Activated CD4-positive, alpha-beta memory T cell treated with anti-CD3 and anti-CD28 coated beads for 36 hours (primary cell): ENCODE data around the gene CDC26. TPM values are rescaled to one million over a fixed set of nuclear protein-coding genes. Genes with fewer than 3 reads are reported as not detected.

Experiments used
- CTCF ChIA-PET: fragments of 350-600 bp; sonication (Branson Sonifier 250); formaldehyde crosslinking; loops from one replicate; lab custom pipeline; 2021; ENCODE audit warnings: antibody characterized with exemption, inconsistent platforms; lab: Charles Lee
- POLR2A ChIA-PET: fragments of 350-600 bp; sonication (Branson Sonifier 250); formaldehyde crosslinking; loops from one replicate; lab custom pipeline; 2021; ENCODE audit warnings: antibody characterized with exemption; lab: Charles Lee
- DNase-seq: peaks from one replicate; pipeline ENCODE4 v3.0.0-alpha.2; 2020
- H3K27ac Mint-ChIP-seq: one replicate; pipeline ENCODE4 v1.8.0; 2021; ENCODE audit warnings: mixed read lengths
- H3K27me3 Mint-ChIP-seq: one replicate; pipeline ENCODE4 v1.8.0; 2021; ENCODE audit warnings: mixed read lengths
- H3K36me3 Mint-ChIP-seq: one replicate; pipeline ENCODE4 v1.8.0; 2021; ENCODE audit warnings: mixed read lengths
- H3K4me1 Mint-ChIP-seq: one replicate; pipeline ENCODE4 v1.8.0; 2021; ENCODE audit warnings: low read depth, mixed read lengths
- H3K4me3 Mint-ChIP-seq: one replicate; pipeline ENCODE4 v1.8.0; 2021; ENCODE audit warnings: mild to moderate bottlenecking, mixed read lengths
- H3K9me3 Mint-ChIP-seq: one replicate; pipeline ENCODE4 v1.8.0; 2021; ENCODE audit warnings: mixed read lengths
- intact Hi-C: fragments of 100-400 bp; cut with micrococcal nuclease; formaldehyde crosslinking; loops from one replicate; pipeline ENCODE4 v1.15.1; 2023
- total RNA-seq, 2 experiments: library from RNA; stranded (reverse); gene quantifications; one replicate each; pipeline ENCODE4 v1.2.3, GENCODE V29; 2021

The CDC26 gene
- total RNA-seq, 2 experiments from 2014 or later = 49.8 to 50.9 TPM

GRCh38 chr9:113289091-113289490, 13.7 kb upstream of the CDC26 start:
- no peak for DNase-seq
- H3K4me1 Mint-ChIP-seq = no peaks in the 10 kb centered on the region
- intact Hi-C loops = no loop called here
- ChIA-PET CTCF (no interaction called here), POLR2A (no interaction called here)
- no peak overlapping the region for H3K4me3 Mint-ChIP-seq
- no peak overlapping the region for H3K27ac Mint-ChIP-seq
- no peaks in the 10 kb centered on the region for H3K9me3 Mint-ChIP-seq
- no peaks in the 10 kb centered on the region for H3K27me3 Mint-ChIP-seq
- peaks cover 63% of the 10 kb centered on the region for H3K36me3 Mint-ChIP-seq

GRCh38 chr9:113281356-113281755, 6.0 kb upstream of the CDC26 start:
- intact Hi-C loops = no loop called here
- H3K27me3 Mint-ChIP-seq = no peaks in the 10 kb centered on the region
- H3K4me3 Mint-ChIP-seq = no peak overlapping the region
- no peak overlapping the region for H3K27ac Mint-ChIP-seq
- ChIA-PET POLR2A (no interaction called here), CTCF (interaction anchor here (0.8 kb wide), 1 partner anchor 374 kb away, joined by 3 read pairs; no protein-coding TSS in a partner anchor)
- H3K4me1 Mint-ChIP-seq = peaks cover 26% of the 10 kb centered on the region
- DNase-seq = no peak
- no peaks in the 10 kb centered on the region for H3K9me3 Mint-ChIP-seq
- H3K36me3 Mint-ChIP-seq = peaks cover 64% of the 10 kb centered on the region

GRCh38 chr9:113278840-113279239, 3.5 kb upstream of the CDC26 start:
- DNase-seq = no peak
- peaks cover 51% of the 10 kb centered on the region for H3K36me3 Mint-ChIP-seq
- CTCF ChIA-PET = no interaction called here
- H3K4me3 Mint-ChIP-seq = no peak overlapping the region
- H3K27ac Mint-ChIP-seq = peak overlapping the region; percentile 38
- H3K9me3 Mint-ChIP-seq = no peaks in the 10 kb centered on the region
- POLR2A ChIA-PET = no interaction called here
- intact Hi-C loops = loop anchor here (10.0 kb wide), 1 partner anchor 236 kb away; no protein-coding TSS in a partner anchor
- no peaks in the 10 kb centered on the region for H3K27me3 Mint-ChIP-seq
- H3K4me1 Mint-ChIP-seq = peaks cover 32% of the 10 kb centered on the region

GRCh38 chr9:113274474-113275156, 757 bp downstream of the CDC26 start:
- H3K36me3 Mint-ChIP-seq = peaks cover 38% of the 10 kb centered on the region
- DNase-seq = no peak
- H3K4me3 Mint-ChIP-seq = no peak overlapping the region
- ChIA-PET POLR2A (interaction anchor here (0.7 to 2.4 kb wide), 9 partner anchors 54 to 402 kb away, joined by 3 to 37 read pairs (median 5); partner anchors contain the start of genes BSPRY, C9orf43, FKBP15 and HDHD3), CTCF (interaction anchor here (0.7 to 4.9 kb wide), 37 partner anchors 10 to 407 kb away, joined by 3 to 46 read pairs (median 5); partner anchors contain the start of genes ALAD, C9orf43, FKBP15 and HDHD3)
- intact Hi-C loops = loop anchor here (1.0 to 10.0 kb wide), 11 partner anchors 53 to 384 kb away; partner anchors contain the start of genes ALAD, C9orf43, FKBP15 and POLE3
- no peaks in the 10 kb centered on the region for H3K9me3 Mint-ChIP-seq
- no peaks in the 10 kb centered on the region for H3K27me3 Mint-ChIP-seq
- peaks cover 34% of the 10 kb centered on the region for H3K4me1 Mint-ChIP-seq
- no peak overlapping the region for H3K27ac Mint-ChIP-seq

DNA sequence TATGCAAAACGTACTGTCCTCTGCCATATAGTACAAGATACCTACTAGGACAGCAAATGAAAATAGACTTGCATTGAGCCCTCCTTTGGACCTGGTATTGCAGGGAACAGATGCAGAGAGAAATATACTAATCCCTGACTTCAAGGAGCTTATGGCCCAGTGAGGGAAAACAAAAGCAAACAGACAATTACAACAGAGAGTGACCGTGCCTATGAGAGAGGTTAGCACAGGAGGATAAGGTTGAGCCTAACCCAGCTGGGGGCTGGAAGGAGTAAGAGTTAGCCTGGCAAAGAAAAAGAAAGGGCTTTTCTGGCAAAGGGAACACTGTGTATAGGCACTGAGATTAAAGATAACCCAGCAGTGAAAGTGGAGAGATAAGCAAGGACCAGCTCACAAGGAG, 5.5 kb downstream of the CDC26 start:
- intact Hi-C loops = loop anchor here (1.0 to 10.0 kb wide), 2 partner anchors 50 to 245 kb away; no protein-coding TSS in a partner anchor
- CTCF ChIA-PET = interaction anchor here (0.6 to 1.4 kb wide), 7 partner anchors 48 to 385 kb away, joined by 3 to 6 read pairs (median 3); partner anchors contain the start of genes FKBP15 and SLC31A1

DNA sequence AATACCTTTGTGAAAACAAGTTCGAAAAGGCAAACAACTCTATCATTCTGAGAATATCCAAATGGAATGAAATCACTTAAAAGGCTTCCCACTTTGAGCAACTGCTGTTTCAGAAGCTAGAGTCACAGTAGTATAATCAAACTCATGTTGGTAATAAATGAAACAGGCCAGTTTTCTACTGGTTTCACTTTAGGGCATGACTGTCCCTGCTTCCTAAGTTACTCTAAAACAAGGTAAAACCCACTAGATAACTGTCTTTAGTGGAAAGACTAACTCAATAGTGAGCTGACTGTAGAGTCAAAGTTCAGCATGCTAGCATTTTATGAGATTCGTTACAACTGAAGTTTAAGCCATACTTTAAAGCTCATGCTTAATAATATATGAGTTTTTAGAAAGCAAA, 6.0 kb downstream of the CDC26 start:
- ChIA-PET POLR2A (interaction anchor here (0.7 to 2.3 kb wide), 5 partner anchors 49 to 388 kb away, joined by 3 to 20 read pairs (median 3); partner anchors contain the start of genes FKBP15, POLE3 and SLC31A1), CTCF (interaction anchor here (0.6 to 1.4 kb wide), 7 partner anchors 30 to 322 kb away, joined by 3 to 6 read pairs (median 3); partner anchors contain the start of genes FKBP15 and SLC31A1)
- intact Hi-C loops = loop anchor here (1.0 kb wide), 1 partner anchor 49 kb away; no protein-coding TSS in a partner anchor
- H3K4me3 Mint-ChIP-seq = no peak overlapping the region
- H3K4me1 Mint-ChIP-seq = peaks cover 32% of the 10 kb centered on the region
- H3K9me3 Mint-ChIP-seq = no peaks in the 10 kb centered on the region
- H3K27me3 Mint-ChIP-seq = no peaks in the 10 kb centered on the region
- peak overlapping the region; percentile 31 for H3K27ac Mint-ChIP-seq
- H3K36me3 Mint-ChIP-seq = peaks cover 36% of the 10 kb centered on the region
- no peak for DNase-seq

More for the DNA sequence above, 5.5 kb downstream of the CDC26 start:
- no peak for DNase-seq
- POLR2A ChIA-PET = interaction anchor here (0.7 to 2.3 kb wide), 4 partner anchors 49 to 157 kb away, joined by 3 to 20 read pairs (median 3); partner anchors contain the start of genes FKBP15, POLE3 and SLC31A1
- peaks cover 36% of the 10 kb centered on the region for H3K36me3 Mint-ChIP-seq
- H3K27me3 Mint-ChIP-seq = no peaks in the 10 kb centered on the region
- H3K4me1 Mint-ChIP-seq = peaks cover 32% of the 10 kb centered on the region
- H3K9me3 Mint-ChIP-seq = no peaks in the 10 kb centered on the region
- H3K4me3 Mint-ChIP-seq = no peak overlapping the region
- H3K27ac Mint-ChIP-seq = peak overlapping the region; percentile 25

GRCh38 chr9:113267911-113268566, 7.3 kb downstream of the CDC26 start:
- ChIA-PET CTCF (no interaction called here), POLR2A (interaction anchor here (2.3 kb wide), 1 partner anchor 47 kb away, joined by 20 read pairs; the partner anchor contains the start of genes FKBP15 and SLC31A1)
- intact Hi-C loops = no loop called here
- Mint-ChIP-seq H3K4me1 (peaks cover 21% of the 10 kb centered on the region), H3K4me3 (no peak overlapping the region), H3K27ac (peak overlapping the region; percentile 46), H3K27me3 (no peaks in the 10 kb centered on the region), H3K36me3 (peaks cover 30% of the 10 kb centered on the region), H3K9me3 (no peaks in the 10 kb centered on the region)
- no peak for DNase-seq

GRCh38 chr9:113266174-113266573, 9.2 kb downstream of the CDC26 start:
- no peaks in the 10 kb centered on the region for H3K27me3 Mint-ChIP-seq
- no peaks in the 10 kb centered on the region for H3K9me3 Mint-ChIP-seq
- DNase-seq = no peak
- peaks cover 22% of the 10 kb centered on the region for H3K36me3 Mint-ChIP-seq
- H3K4me3 Mint-ChIP-seq = no peak overlapping the region
- POLR2A ChIA-PET = interaction anchor here (1.2 kb wide), 1 partner anchor 47 kb away, joined by 4 read pairs; no protein-coding TSS in a partner anchor
- H3K4me1 Mint-ChIP-seq = peaks cover 21% of the 10 kb centered on the region
- no peak overlapping the region for H3K27ac Mint-ChIP-seq
- CTCF ChIA-PET = interaction anchor here (0.8 kb wide), 1 partner anchor 405 kb away, joined by 5 read pairs; no protein-coding TSS in a partner anchor
- intact Hi-C loops = no loop called here

GRCh38 chr9:113261917-113262671, 13.3 kb downstream of the CDC26 start:
- intact Hi-C loops = no loop called here
- Mint-ChIP-seq H3K36me3 (peaks cover 16% of the 10 kb centered on the region), H3K9me3 (no peaks in the 10 kb centered on the region), H3K27me3 (no peaks in the 10 kb centered on the region), H3K4me3 (no peak overlapping the region), H3K4me1 (no peaks in the 10 kb centered on the region), H3K27ac (no peak overlapping the region)
- CTCF ChIA-PET = interaction anchor here (1.3 kb wide), 1 partner anchor 12 kb away, joined by 4 read pairs; no protein-coding TSS in a partner anchor
- no peak for DNase-seq
- POLR2A ChIA-PET = interaction anchor here (0.9 kb wide), 1 partner anchor 29 kb away, joined by 3 read pairs; no protein-coding TSS in a partner anchor

GRCh38 chr9:113258282-113258681, 17.1 kb downstream of the CDC26 start:
- Mint-ChIP-seq H3K9me3 (no peaks in the 10 kb centered on the region), H3K4me3 (no peak overlapping the region), H3K27me3 (no peaks in the 10 kb centered on the region), H3K4me1 (no peaks in the 10 kb centered on the region), H3K36me3 (peaks cover 18% of the 10 kb centered on the region), H3K27ac (no peak overlapping the region)
- DNase-seq = no peak
- intact Hi-C loops = no loop called here
- POLR2A ChIA-PET = no interaction called here
- CTCF ChIA-PET = no interaction called here

DNA sequence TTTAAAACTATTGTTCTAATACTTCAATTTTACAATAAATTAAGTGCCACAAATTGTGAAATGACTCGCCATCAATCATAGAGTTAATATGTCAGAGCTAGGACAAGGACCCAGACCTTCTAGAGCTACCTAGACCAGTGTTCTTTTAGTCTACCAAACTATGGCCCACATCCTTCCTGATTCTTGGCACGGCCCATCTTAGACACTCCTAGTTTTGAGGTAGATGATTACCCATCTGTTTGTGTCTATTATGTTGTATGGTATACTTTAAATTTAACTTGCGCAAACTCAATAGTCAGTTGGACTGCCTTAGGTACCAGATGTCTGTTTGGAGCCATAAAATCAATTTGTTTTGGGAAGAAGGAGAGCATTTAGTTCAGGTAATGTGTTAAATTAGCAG, 17.5 kb downstream of the CDC26 start:
- no peaks in the 10 kb centered on the region for H3K4me1 Mint-ChIP-seq
- POLR2A ChIA-PET = no interaction called here

More for the DNA sequence above, 17.5 kb downstream of the CDC26 start:
- intact Hi-C loops = no loop called here
- CTCF ChIA-PET = interaction anchor here (0.9 kb wide), 1 partner anchor 17 kb away, joined by 3 read pairs; the partner anchor contains the start of genes CDC26 and PRPF4
- DNase-seq = no peak
- Mint-ChIP-seq H3K9me3 (no peaks in the 10 kb centered on the region), H3K27ac (no peak overlapping the region), H3K36me3 (peaks cover 18% of the 10 kb centered on the region), H3K27me3 (no peaks in the 10 kb centered on the region), H3K4me3 (no peak overlapping the region)
